Measurements from ENCODE around the gene CSTPP1.

CSTPP1 gene

DNA sequence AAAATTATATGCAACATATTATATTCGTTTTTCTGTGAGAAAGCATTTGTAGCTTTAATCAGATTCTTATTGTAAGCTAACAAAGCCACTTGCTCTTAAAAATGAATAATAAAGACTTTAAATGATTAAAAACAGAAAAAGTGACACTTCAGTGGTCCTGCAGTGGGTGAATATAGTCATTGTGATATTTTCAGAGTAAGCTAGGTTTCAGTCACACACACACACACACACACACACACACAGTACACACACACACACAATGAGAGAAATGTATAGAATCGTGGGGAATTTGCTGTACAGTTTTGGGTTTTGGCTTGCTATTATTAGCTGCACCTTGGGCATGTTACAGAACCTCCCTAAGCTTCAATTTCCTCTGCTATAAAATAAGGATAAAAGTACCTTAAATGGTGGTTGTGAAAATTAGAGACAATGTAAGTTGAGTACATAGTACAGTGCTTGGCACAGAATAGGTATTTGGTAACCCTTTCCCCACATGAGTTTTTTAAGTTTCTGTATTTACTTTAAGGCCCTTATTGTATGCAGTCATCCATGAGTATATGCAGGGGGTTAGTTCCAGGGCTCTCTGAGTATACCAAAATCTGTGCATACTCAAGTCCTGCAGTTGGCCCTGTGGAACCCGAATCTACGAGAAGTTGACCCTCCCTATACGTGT is 39.8 kb downstream of the CSTPP1 start:
- Histone ChIP-seq H3K27me3 (replicated peaks in 2 of 5; ENCODE audit: control insufficient read depth in 4 of 5, insufficient read depth in 5 of 5, low read length in 4 of 5) (no peaks in the 10 kb centered on the region), H3K4me3 (ENCODE audit: control insufficient read depth in 1 of 7, extremely low read depth in 1 of 7, insufficient read depth in 4 of 7, low read depth in 2 of 7, low read length in 6 of 7) (no peak overlapping the region), H3K9me3 (ENCODE audit: control extremely low read depth in 1 of 5, control insufficient read depth in 4 of 5, insufficient read depth in 2 of 5, low read depth in 1 of 5, low read length in 4 of 5) (no peaks in the 10 kb centered on the region), H3K27ac (ENCODE audit: insufficient read depth in 1 of 2, low read depth in 1 of 2, low read length in 2 of 2, poor library complexity in 1 of 2, severe bottlenecking in 2 of 2) (no peak overlapping the region), H3K4me1 (ENCODE audit: control extremely low read depth in 1 of 4, control insufficient read depth in 4 of 4, insufficient read depth in 4 of 4, low read length in 3 of 4) (peaks cover 8 to 17% (median 8%) of the 10 kb centered on the region in 4 experiments), H3K36me3 (ENCODE audit: control insufficient read depth in 4 of 4, insufficient read depth in 4 of 4, low read length in 3 of 4) (no peaks in the 10 kb centered on the region)
- ChIA-PET POLR2A (no interaction called here), CTCF (interaction anchor here (0.6 to 0.8 kb wide), 4 partner anchors 12 to 178 kb away, joined by 3 read pairs; no protein-coding TSS in a partner anchor)
- no peak for DNase-seq
- WGBS (ENCODE audit: insufficient coverage), result 100% methylated on average over 3 of the region's 5 CpGs

DNA sequence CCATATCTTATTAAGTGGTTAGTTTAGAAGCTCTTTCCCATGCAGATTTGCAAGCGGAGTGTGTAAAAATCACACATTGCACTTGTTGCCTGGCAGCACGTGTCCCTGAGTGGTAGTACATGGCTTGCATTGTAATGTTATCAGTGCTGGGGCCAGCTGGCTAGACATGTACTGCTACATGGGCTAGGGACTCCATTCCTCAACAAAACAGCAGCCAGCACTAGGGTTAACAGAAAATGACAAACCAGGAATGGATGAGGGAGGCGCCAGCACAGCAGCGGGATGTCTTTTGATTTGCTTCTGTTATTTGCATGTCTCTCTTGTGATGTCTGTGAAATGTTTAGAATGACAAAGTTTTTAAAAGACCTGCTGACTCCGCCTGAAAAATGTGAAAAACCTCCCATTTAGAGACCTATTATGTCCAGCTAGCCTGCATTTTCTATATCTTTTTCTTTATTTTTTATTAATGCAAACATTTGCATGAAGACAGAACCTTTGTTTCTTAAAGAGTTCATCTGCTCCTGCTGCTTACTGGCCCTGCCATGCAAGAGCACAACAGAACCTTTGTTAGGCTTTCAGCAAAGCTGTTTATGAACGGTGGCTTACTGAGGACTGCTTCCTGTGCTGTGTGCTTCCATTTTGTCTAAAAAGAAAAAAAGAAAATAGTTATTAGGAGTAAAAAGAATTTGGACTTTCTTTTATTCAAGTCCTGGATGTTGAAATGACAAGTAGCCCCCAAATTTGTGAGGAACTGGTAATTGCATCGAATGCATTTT is 40.7 kb downstream of the CSTPP1 start:
- 100% methylated on average over 6 of the region's 7 CpGs for WGBS (ENCODE audit: insufficient coverage)
- CTCF ChIA-PET, result interaction anchor here (0.6 to 0.7 kb wide), 2 partner anchors 13 to 23 kb away, joined by 3 read pairs; no protein-coding TSS in a partner anchor

DNA sequence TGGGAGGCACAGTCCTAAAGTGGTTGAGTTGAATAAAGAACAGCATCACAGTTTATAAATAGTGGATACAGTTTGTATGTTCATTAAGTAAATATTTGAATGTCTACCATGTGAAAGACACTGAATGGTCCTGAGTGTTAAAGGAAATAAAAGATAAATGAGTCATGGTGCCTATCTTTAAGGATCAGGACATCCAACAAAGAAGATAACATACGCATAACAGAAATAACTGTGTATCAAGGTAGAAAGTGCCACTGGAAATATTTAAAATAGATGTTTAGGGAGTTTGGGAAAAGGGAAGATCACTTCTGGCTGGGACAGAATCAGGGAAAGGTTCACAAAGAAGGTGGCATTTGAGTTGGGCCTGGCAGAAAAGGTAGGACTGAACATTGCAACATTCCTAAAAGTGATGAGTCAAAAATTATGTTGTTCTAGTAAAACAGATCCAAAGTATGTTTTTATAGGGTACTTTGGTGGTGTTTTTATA is 41.5 kb downstream of the CSTPP1 start:
- WGBS (ENCODE audit: insufficient coverage), result no CpG with 5 or more reads among the region's 1 CpG
- Histone ChIP-seq H3K4me3 (ENCODE audit: control insufficient read depth in 1 of 7, extremely low read depth in 1 of 7, insufficient read depth in 4 of 7, low read depth in 2 of 7, low read length in 6 of 7) (no peak overlapping the region), H3K36me3 (ENCODE audit: control insufficient read depth in 4 of 4, insufficient read depth in 4 of 4, low read length in 3 of 4) (no peaks in the 10 kb centered on the region), H3K4me1 (ENCODE audit: control extremely low read depth in 1 of 4, control insufficient read depth in 4 of 4, insufficient read depth in 4 of 4, low read length in 3 of 4) (peaks cover 0 to 8% (median 5%) of the 10 kb centered on the region in 4 experiments), H3K9me3 (ENCODE audit: control extremely low read depth in 1 of 5, control insufficient read depth in 4 of 5, insufficient read depth in 2 of 5, low read depth in 1 of 5, low read length in 4 of 5) (no peaks in the 10 kb centered on the region), H3K27me3 (replicated peaks in 2 of 5; ENCODE audit: control insufficient read depth in 4 of 5, insufficient read depth in 5 of 5, low read length in 4 of 5) (no peaks in the 10 kb centered on the region), H3K27ac (ENCODE audit: insufficient read depth in 1 of 2, low read depth in 1 of 2, low read length in 2 of 2, poor library complexity in 1 of 2, severe bottlenecking in 2 of 2) (no peak overlapping the region)
- CTCF ChIA-PET, result no interaction called here
- POLR2A ChIA-PET, result no interaction called here
- DNase-seq, result peak in 1 of 3 donors; percentile 10

More for the DNA sequence above, 40.7 kb downstream of the CSTPP1 start:
- no peaks in the 10 kb centered on the region for H3K9me3 ChIP-seq (ENCODE audit: control extremely low read depth in 1 of 5, control insufficient read depth in 4 of 5, insufficient read depth in 2 of 5, low read depth in 1 of 5, low read length in 4 of 5)
- H3K27me3 ChIP-seq (replicated peaks in 2 of 5; ENCODE audit: control insufficient read depth in 4 of 5, insufficient read depth in 5 of 5, low read length in 4 of 5), result no peaks in the 10 kb centered on the region
- H3K36me3 ChIP-seq (ENCODE audit: control insufficient read depth in 4 of 4, insufficient read depth in 4 of 4, low read length in 3 of 4), result no peaks in the 10 kb centered on the region
- H3K27ac ChIP-seq (ENCODE audit: insufficient read depth in 1 of 2, low read depth in 1 of 2, low read length in 2 of 2, poor library complexity in 1 of 2, severe bottlenecking in 2 of 2), result no peak overlapping the region
- POLR2A ChIA-PET, result no interaction called here
- no peak for DNase-seq
- H3K4me1 ChIP-seq (ENCODE audit: control extremely low read depth in 1 of 4, control insufficient read depth in 4 of 4, insufficient read depth in 4 of 4, low read length in 3 of 4), result peaks cover under 1 to 11% (median 7%) of the 10 kb centered on the region in 4 experiments
- no peak overlapping the region for H3K4me3 ChIP-seq (ENCODE audit: control insufficient read depth in 1 of 7, extremely low read depth in 1 of 7, insufficient read depth in 4 of 7, low read depth in 2 of 7, low read length in 6 of 7)

DNA sequence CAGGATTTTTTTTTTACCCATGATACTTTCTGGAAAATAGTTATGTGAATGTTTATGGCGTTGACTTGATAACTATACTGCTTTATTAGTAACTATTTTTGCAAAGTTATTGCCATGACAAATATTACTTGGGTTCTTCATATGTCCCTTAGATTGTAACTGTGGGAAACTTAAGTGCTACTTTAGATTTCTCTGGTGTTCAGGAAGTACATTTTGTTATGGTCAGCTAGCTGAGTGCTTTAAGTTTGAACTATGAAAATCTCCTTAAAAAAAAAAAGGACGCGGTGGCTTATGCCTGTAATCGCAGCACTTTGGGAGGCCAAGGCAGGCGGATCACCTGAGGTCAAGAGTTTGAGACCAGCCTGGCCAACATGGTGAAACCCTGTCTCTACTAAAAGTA is 42.8 kb downstream of the CSTPP1 start:
- H3K9me3 ChIP-seq (ENCODE audit: control extremely low read depth in 1 of 5, control insufficient read depth in 4 of 5, insufficient read depth in 2 of 5, low read depth in 1 of 5, low read length in 4 of 5), result no peaks in the 10 kb centered on the region
- H3K4me1 ChIP-seq (ENCODE audit: control extremely low read depth in 1 of 4, control insufficient read depth in 4 of 4, insufficient read depth in 4 of 4, low read length in 3 of 4), result peaks cover 0 to 8% (median 5%) of the 10 kb centered on the region in 4 experiments
- no peak overlapping the region for H3K27ac ChIP-seq (ENCODE audit: insufficient read depth in 1 of 2, low read depth in 1 of 2, low read length in 2 of 2, poor library complexity in 1 of 2, severe bottlenecking in 2 of 2)
- H3K27me3 ChIP-seq (replicated peaks in 2 of 5; ENCODE audit: control insufficient read depth in 4 of 5, insufficient read depth in 5 of 5, low read length in 4 of 5), result no peaks in the 10 kb centered on the region
- ChIA-PET CTCF (interaction anchor here (0.7 kb wide), 1 partner anchor 129 kb away, joined by 4 read pairs; no protein-coding TSS in a partner anchor), POLR2A (interaction anchor here (0.6 kb wide), 1 partner anchor 558 kb away, joined by 3 read pairs; no protein-coding TSS in a partner anchor)
- no peaks in the 10 kb centered on the region for H3K36me3 ChIP-seq (ENCODE audit: control insufficient read depth in 4 of 4, insufficient read depth in 4 of 4, low read length in 3 of 4)
- WGBS (ENCODE audit: insufficient coverage), result no CpG with 5 or more reads among the region's 5 CpGs
- peak in 1 of 3 donors; percentile 27 for DNase-seq
- no peak overlapping the region for H3K4me3 ChIP-seq (ENCODE audit: control insufficient read depth in 1 of 7, extremely low read depth in 1 of 7, insufficient read depth in 4 of 7, low read depth in 2 of 7, low read length in 6 of 7)

DNA sequence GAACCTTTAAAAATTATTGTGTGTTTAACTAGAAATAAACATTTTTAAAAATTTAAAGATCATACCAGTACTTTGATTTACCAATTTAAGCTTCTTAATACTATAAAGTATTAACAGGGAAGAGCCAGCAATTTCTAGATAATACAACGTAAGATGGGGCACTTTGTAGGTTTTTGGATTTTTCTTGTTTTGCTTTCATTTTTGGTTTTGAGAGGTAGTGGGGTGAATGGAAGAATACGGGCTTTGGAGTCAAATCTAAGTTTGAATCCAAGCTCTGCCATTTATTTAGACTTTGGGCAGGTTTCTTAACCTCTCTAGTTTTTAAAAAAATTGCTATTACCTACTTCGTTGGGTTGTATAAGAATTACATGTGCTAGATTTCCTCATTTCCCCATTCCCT is 44.9 kb downstream of the CSTPP1 start:
- CTCF ChIA-PET, result interaction anchor here (1.3 to 2.7 kb wide), 3 partner anchors 18 to 161 kb away, joined by 3 to 9 read pairs (median 3); no protein-coding TSS in a partner anchor
- Histone ChIP-seq H3K9me3 (ENCODE audit: control extremely low read depth in 1 of 5, control insufficient read depth in 4 of 5, insufficient read depth in 2 of 5, low read depth in 1 of 5, low read length in 4 of 5) (no peaks in the 10 kb centered on the region), H3K4me3 (ENCODE audit: control insufficient read depth in 1 of 7, extremely low read depth in 1 of 7, insufficient read depth in 4 of 7, low read depth in 2 of 7, low read length in 6 of 7) (peak overlapping the region in 3 of 7 experiments; percentile 27 to 66 (median 46)), H3K27ac (ENCODE audit: insufficient read depth in 1 of 2, low read depth in 1 of 2, low read length in 2 of 2, poor library complexity in 1 of 2, severe bottlenecking in 2 of 2) (no peak overlapping the region), H3K36me3 (ENCODE audit: control insufficient read depth in 4 of 4, insufficient read depth in 4 of 4, low read length in 3 of 4) (no peaks in the 10 kb centered on the region), H3K27me3 (replicated peaks in 2 of 5; ENCODE audit: control insufficient read depth in 4 of 5, insufficient read depth in 5 of 5, low read length in 4 of 5) (no peaks in the 10 kb centered on the region), H3K4me1 (ENCODE audit: control extremely low read depth in 1 of 4, control insufficient read depth in 4 of 4, insufficient read depth in 4 of 4, low read length in 3 of 4) (peaks cover 0 to 8% (median 5%) of the 10 kb centered on the region in 4 experiments)
- DNase-seq, result peak in 2 of 3 donors; percentile 23 to 55
- POLR2A ChIA-PET, result no interaction called here
- WGBS (ENCODE audit: insufficient coverage), result no CpG with 5 or more reads among the region's 3 CpGs

DNA sequence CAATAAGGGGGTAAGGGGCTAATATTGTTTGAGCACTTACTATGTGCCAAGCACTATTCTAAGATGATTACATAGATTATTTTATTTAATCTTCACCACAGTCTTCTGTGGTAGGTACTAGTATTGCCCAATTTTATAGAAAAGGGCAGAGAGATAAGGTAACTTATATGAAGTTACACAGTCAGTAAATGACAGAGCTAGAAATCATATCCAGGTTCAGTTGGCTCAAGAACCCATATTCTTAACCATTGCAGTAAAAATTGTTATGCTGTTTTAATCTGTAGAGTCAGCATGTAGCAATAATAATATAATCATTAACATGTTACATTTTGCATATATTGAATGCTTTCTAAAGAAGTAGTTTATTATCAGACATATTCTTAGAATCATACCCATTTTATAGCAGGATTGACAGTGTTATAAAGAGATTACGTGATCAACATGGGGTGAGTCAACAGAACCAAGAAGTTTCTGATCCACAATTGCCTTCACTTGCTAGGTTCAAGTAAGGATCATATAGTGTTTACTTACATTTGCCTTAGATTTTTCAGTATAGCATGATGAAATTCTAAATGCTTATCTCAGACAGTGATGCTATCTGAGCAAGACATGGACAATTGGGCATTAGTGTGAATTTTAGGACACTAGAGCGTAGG is 46.4 kb downstream of the CSTPP1 start:
- Histone ChIP-seq H3K27ac (ENCODE audit: insufficient read depth in 1 of 2, low read depth in 1 of 2, low read length in 2 of 2, poor library complexity in 1 of 2, severe bottlenecking in 2 of 2) (no peak overlapping the region), H3K36me3 (ENCODE audit: control insufficient read depth in 4 of 4, insufficient read depth in 4 of 4, low read length in 3 of 4) (peaks cover 0 to 3% (median under 1%) of the 10 kb centered on the region in 4 experiments), H3K27me3 (replicated peaks in 2 of 5; ENCODE audit: control insufficient read depth in 4 of 5, insufficient read depth in 5 of 5, low read length in 4 of 5) (no peaks in the 10 kb centered on the region), H3K4me1 (ENCODE audit: control extremely low read depth in 1 of 4, control insufficient read depth in 4 of 4, insufficient read depth in 4 of 4, low read length in 3 of 4) (peaks cover 0 to 8% (median 5%) of the 10 kb centered on the region in 4 experiments), H3K4me3 (ENCODE audit: control insufficient read depth in 1 of 7, extremely low read depth in 1 of 7, insufficient read depth in 4 of 7, low read depth in 2 of 7, low read length in 6 of 7) (no peak overlapping the region), H3K9me3 (ENCODE audit: control extremely low read depth in 1 of 5, control insufficient read depth in 4 of 5, insufficient read depth in 2 of 5, low read depth in 1 of 5, low read length in 4 of 5) (no peaks in the 10 kb centered on the region)
- POLR2A ChIA-PET, result no interaction called here
- WGBS (ENCODE audit: insufficient coverage), result 100% methylated on average over 1 of the region's 2 CpGs
- DNase-seq, result no peak
- CTCF ChIA-PET, result interaction anchor here (0.6 to 2.7 kb wide), 6 partner anchors 14 to 170 kb away, joined by 3 to 9 read pairs (median 3); no protein-coding TSS in a partner anchor

All from common myeloid progenitor, CD34-positive (primary cell).